GM12878 (cell line): Measurements from ENCODE around the gene CBLB. TPM values are rescaled to one million over a fixed set of nuclear protein-coding genes. Genes with fewer than 3 reads are reported as not detected.
A peak's percentile ranks its signal among the peaks of the same experiment; 100 is the strongest.

Experiments
- ATAC-seq: fragments of 200-7000 bp; cut with Tn5 transposase; 3 replicates; pipeline ENCODE4 v1.9.1; 2020; ENCODE audit warnings: mild to moderate bottlenecking, moderate library complexity
- BruUV-seq: library from RNA; stranded (reverse); fragments of 400-500 nt; replicated peaks from 2 replicates; lab custom pipeline; 2021; lab: Mats Ljungman, UMichigan
- CTCF ChIA-PET: fragments of 300-600 bp; sonication (Branson Sonifier 250); formaldehyde crosslinking; extraction: SDS; loops from one replicate; lab custom pipeline; 2021; ENCODE audit warnings: inconsistent platforms; lab: Yijun Ruan, JAX
- POLR2A ChIA-PET: fragments of 350-600 bp; formaldehyde crosslinking; extraction: SDS; loops from one replicate; lab custom pipeline; 2021; ENCODE audit warnings: inconsistent platforms; lab: Charles Lee
- RAD21 ChIA-PET: fragments of 300-600 bp; sonication (Branson Sonifier 250); formaldehyde crosslinking; loops from one replicate; lab custom pipeline; 2023; ENCODE audit warnings: antibody characterized with exemption; ENCODE audit not compliant: unreplicated experiment; lab: Charles Lee
- SMC1A ChIA-PET: fragments of 300-600 bp; sonication (Branson Sonifier 250); formaldehyde crosslinking; loops from one replicate; lab custom pipeline; 2023; ENCODE audit not compliant: unreplicated experiment, uncharacterized antibody; lab: Charles Lee
- DNase-seq: peaks from one replicate; pipeline ENCODE4 v3.0.0-alpha.2; 2011; ENCODE audit warnings: low read depth, low spot score
- FAIRE-seq: peaks from 3 replicates; lab custom pipeline; 2011; peaks lifted over from hg19 to GRCh38; lab: Jason Lieb, UNC
- H2AFZ ChIP-seq: 2 replicates; pipeline ENCODE4 v1.6.0; 2011; ENCODE audit warnings: low read depth, low read length, control low read depth; ENCODE audit not compliant: control insufficient read depth
- H3K27ac ChIP-seq: 2 replicates; pipeline ENCODE4 v1.5.1; 2011; ENCODE audit warnings: control low read depth; ENCODE audit not compliant: control insufficient read depth, insufficient read depth
- H3K27me3 ChIP-seq, 2 experiments: replicated peaks in 1 of 2; 2 replicates each; pipeline versions ENCODE4 v1.6.0 to v1.6.1; 2011; ENCODE audit warnings: low read length in 1 of 2; ENCODE audit not compliant: control insufficient read depth in 2 of 2, insufficient read depth in 2 of 2
- H3K36me3 ChIP-seq, 2 experiments: 2 replicates each; pipeline ENCODE4 v1.5.1; 2011; ENCODE audit warnings: low read length in 1 of 2; ENCODE audit not compliant: control insufficient read depth in 2 of 2, insufficient read depth in 2 of 2
- H3K4me1 ChIP-seq: 2 replicates; pipeline ENCODE4 v1.6.1; 2011; ENCODE audit warnings: mild to moderate bottlenecking, low read length, moderate library complexity, mixed read lengths; ENCODE audit not compliant: control insufficient read depth, insufficient read depth
- H3K4me2 ChIP-seq: 2 replicates; pipeline ENCODE4 v1.6.0; 2011; ENCODE audit warnings: control low read depth; ENCODE audit not compliant: control insufficient read depth, insufficient read depth
- H3K4me3 ChIP-seq: fragments of 200-600 bp; sonication (generic); 2 replicates; pipeline ENCODE4 v1.5.1; 2016
- H3K79me2 ChIP-seq: 2 replicates; pipeline ENCODE4 v1.6.0; 2011; ENCODE audit warnings: low read length; ENCODE audit not compliant: control insufficient read depth, insufficient read depth
- H3K9ac ChIP-seq: 2 replicates; pipeline ENCODE4 v1.8.0; 2011; ENCODE audit warnings: low read length, control low read depth, mixed read lengths; ENCODE audit not compliant: control insufficient read depth, insufficient read depth
- H3K9me3 ChIP-seq: replicated peaks from 3 replicates; pipeline ENCODE4 v1.5.1; 2011; ENCODE audit warnings: mild to moderate bottlenecking, low read length; ENCODE audit not compliant: control insufficient read depth, insufficient read depth
- H4K20me1 ChIP-seq: 2 replicates; pipeline ENCODE4 v1.6.0; 2011; ENCODE audit not compliant: control insufficient read depth, insufficient read depth
- ATF7 ChIP-seq: fragments of 450-650 bp; IDR thresholded peaks from 2 replicates; pipeline ENCODE4 v1.6.1; 2016; ENCODE audit warnings: low read depth, mild to moderate bottlenecking
- CBFB ChIP-seq: IDR thresholded peaks from 2 replicates; pipeline ENCODE4 v1.6.1; 2016; ENCODE audit warnings: antibody characterized with exemption, low read depth
- CBX3 ChIP-seq: fragments of 200-600 bp; sonication (generic); IDR thresholded peaks from 2 replicates; pipeline ENCODE4 v1.6.1; 2016; ENCODE audit warnings: low read depth, borderline replicate concordance
- FOXM1 ChIP-seq: IDR thresholded peaks from 2 replicates; pipeline ENCODE4 v1.6.1; 2012; ENCODE audit warnings: low read depth, mild to moderate bottlenecking, inconsistent platforms, low read length, moderate library complexity
- IKZF1 ChIP-seq: fragments of 450-650 bp; conservative IDR thresholded peaks from 2 replicates; pipeline ENCODE4 v1.6.1; 2017; ENCODE audit warnings: antibody characterized with exemption, mild to moderate bottlenecking
- IKZF2 ChIP-seq, 2 experiments: fragments of 450-650 bp; IDR thresholded peaks; 2 replicates each; pipeline ENCODE4 v1.6.1; 2017; ENCODE audit warnings: mild to moderate bottlenecking in 2 of 2, moderate library complexity in 2 of 2
- LARP7 ChIP-seq: fragments of 450-650 bp; IDR thresholded peaks from 2 replicates; pipeline ENCODE4 v1.6.1; 2017; ENCODE audit warnings: mild to moderate bottlenecking
- MEF2B ChIP-seq: fragments of 450-650 bp; IDR thresholded peaks from 2 replicates; pipeline ENCODE4 v1.6.1; 2018; ENCODE audit warnings: mild to moderate bottlenecking, moderate library complexity; ENCODE audit not compliant: partially characterized antibody, poor library complexity, severe bottlenecking
- NFIC ChIP-seq: IDR thresholded peaks from 2 replicates; pipeline ENCODE4 v1.6.1; 2012; ENCODE audit warnings: low read depth, mild to moderate bottlenecking, inconsistent platforms, low read length, moderate library complexity
- PML ChIP-seq: IDR thresholded peaks from 2 replicates; pipeline ENCODE4 v1.6.1; 2012; ENCODE audit warnings: low read length, inconsistent platforms
- RELA ChIP-seq: fragments of 450-650 bp; IDR thresholded peaks from 2 replicates; pipeline ENCODE4 v1.8.0; 2014; ENCODE audit warnings: borderline replicate concordance; ENCODE audit not compliant: partially characterized antibody
- RUNX3 ChIP-seq: IDR thresholded peaks from 2 replicates; pipeline ENCODE4 v1.6.1; 2012; ENCODE audit warnings: low read length, inconsistent platforms
- SREBF2 ChIP-seq: IDR thresholded peaks from 2 replicates; pipeline ENCODE4 v1.6.1; 2012; ENCODE audit warnings: mild to moderate bottlenecking, low read length
- SRF ChIP-seq, 2 experiments: IDR thresholded peaks; 2 replicates each; pipeline ENCODE4 v1.6.1; 2011; ENCODE audit warnings: low read depth in 2 of 2, low read length in 2 of 2, mild to moderate bottlenecking in 1 of 2, moderate library complexity in 1 of 2
- STAT1 ChIP-seq: fragments of 450-650 bp; conservative IDR thresholded peaks from 2 replicates; pipeline ENCODE4 v1.6.1; 2014; ENCODE audit warnings: antibody characterized with exemption, mild to moderate bottlenecking
- TBL1XR1 ChIP-seq: IDR thresholded peaks from 2 replicates; pipeline ENCODE4 v1.6.1; 2012; ENCODE audit warnings: low read depth, low read length, improper control_type of control experiment
- TCF7 ChIP-seq: IDR thresholded peaks from 2 replicates; pipeline ENCODE4 v1.6.1; 2014; ENCODE audit warnings: antibody characterized with exemption, borderline replicate concordance
- ZNF274 ChIP-seq: IDR thresholded peaks from one replicate; pipeline ENCODE4 v1.8.0; 2011; ENCODE audit not compliant: insufficient read length, insufficient read depth
- ZNF384 ChIP-seq: IDR thresholded peaks from 2 replicates; pipeline ENCODE4 v1.6.1; 2012; ENCODE audit warnings: low read depth, mild to moderate bottlenecking, low read length, improper control_type of control experiment, borderline replicate concordance
- WGBS: methylation state at CpG from one replicate; pipeline ENCODE4 v1.1.6; 2016; ENCODE audit warnings: low lambda C conversion rate; ENCODE audit not compliant: insufficient replicate concordance, insufficient coverage; ENCODE audit errors: missing lambda C conversion rate; 5-methylcytosine and 5-hydroxymethylcytosine counted together
- in situ Hi-C: fragments of 300-500 bp; cut with MboI; formaldehyde crosslinking; loops from 9 replicates; pipeline ENCODE4 v1.14.3; 2018; ENCODE audit warnings: mixed read lengths
- intact Hi-C: fragments of 100-400 bp; cut with micrococcal nuclease; formaldehyde crosslinking; loops from one replicate; pipeline ENCODE4 v1.14.2; 2022; ENCODE audit not compliant: unreplicated experiment
- polyA plus RNA-seq, 11 experiments: library from polyadenylated mRNA; depleted of rRNA in 4 of 11; unstranded in 6 of 11; stranded (reverse) in 5 of 11; fragments of >200 nt; fragmentation: Nextera tagmentation in 4 of 11; fragmentation: Illumina TruSeq in 1 of 11; extraction: Ambion mirVana in 4 of 11; extraction: Trizol in 1 of 11; gene quantifications; 1 replicate in 1 of 11; 2 replicates in 10 of 11; pipeline versions ENCODE4 v1.2.1 to v1.2.3, GENCODE V29; 2011 to 2016; ENCODE audit warnings: inconsistent platforms in 2 of 11, missing spikeins in 2 of 11, low read depth in 1 of 11
- total RNA-seq, 4 experiments: library from RNA; depleted of rRNA in 3 of 4; stranded (reverse); fragments of >200 nt in 3 of 4; fragmentation: Illumina TruSeq in 1 of 4; extraction: Trizol in 1 of 4; gene quantifications; 2 replicates each; pipeline versions ENCODE4 v1.2.1 to v1.2.3, GENCODE V29; 2013 to 2021
- TF ChIP-seq, protein P1 (sequence below): fragments of 450-650 bp; IDR thresholded peaks from 2 replicates; pipeline ENCODE4 v1.6.1; 2018; ENCODE audit warnings: borderline replicate concordance, mild to moderate bottlenecking; ENCODE audit not compliant: partially characterized antibody
- TF ChIP-seq, protein P2 (sequence below): fragments of 450-650 bp; IDR thresholded peaks from 2 replicates; pipeline ENCODE4 v1.6.1; 2016; ENCODE audit warnings: mild to moderate bottlenecking

Gene CBLB
- total and polyA plus RNA-seq, 10 of the 15 experiments (the other 5 are each of a cell fraction or from before 2014, with no cell fraction given): 17.2 to 107 (median 41.9) TPM

DNA sequence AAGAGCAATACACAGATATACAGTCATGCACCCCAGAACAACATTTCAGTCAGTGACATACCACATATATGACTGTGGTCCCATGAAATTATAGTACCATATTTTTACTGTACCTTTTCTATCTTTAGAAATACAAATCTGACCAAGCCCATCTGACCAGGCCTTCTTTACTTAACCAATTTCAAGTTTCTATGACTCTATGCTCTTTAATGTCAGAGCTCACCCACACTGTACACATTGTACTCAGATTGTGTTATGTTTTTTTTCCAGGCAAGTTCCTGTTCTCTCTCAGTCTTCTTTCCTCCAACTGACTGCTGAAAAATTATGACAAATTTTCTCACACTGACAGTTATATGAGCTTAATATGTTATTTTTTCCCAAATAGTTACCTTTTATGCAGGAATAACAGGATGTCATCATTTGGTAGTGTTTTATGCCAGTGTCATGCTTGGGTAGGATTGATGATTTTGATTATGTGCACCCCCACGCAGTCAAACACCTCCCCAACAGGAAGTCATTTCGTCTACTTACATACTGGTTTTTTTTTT, 8.0 kb upstream of the CBLB start:
- ChIA-PET RAD21 (interaction anchor here (0.5 to 1.5 kb wide), 4 partner anchors 40 to 379 kb away, joined by 3 to 11 read pairs (median 3); no protein-coding TSS in a partner anchor), POLR2A (no interaction called here), SMC1A (no interaction called here), CTCF (interaction anchor here (0.6 kb wide), 1 partner anchor 190 kb away, joined by 5 read pairs; no protein-coding TSS in a partner anchor)
- in situ Hi-C loops: no loop called here
- Histone ChIP-seq H3K9me3 (no peaks in the 10 kb centered on the region), H3K79me2 (no peaks in the 10 kb centered on the region), H4K20me1 (no peaks in the 10 kb centered on the region), H3K4me2 (peak overlapping the region; percentile 50; the same call in 1 of the 2 replicates), H3K4me3 (no peak overlapping the region), H3K4me1 (peaks cover 4% of the 10 kb centered on the region), H3K36me3 (no peaks in the 10 kb centered on the region), H3K27me3 (no peaks in the 10 kb centered on the region), H2AFZ (peak overlapping the region; percentile 56), H3K9ac (no peak overlapping the region), H3K27ac (no peak overlapping the region)
- FAIRE-seq (no peak), DNase-seq (no peak), ATAC-seq (peak; percentile 89)
- BruUV-seq: no TSS peak
- intact Hi-C loops: no loop called here
- WGBS: 0% methylated on average over 2 of the region's 2 CpGs
- TF ChIP-seq ZNF274: no peak
- peak; percentile 53; the same call in 1 of the 2 replicates for TF ChIP-seq PML
- TF ChIP-seq ATF7: no peak
- TF ChIP-seq NFIC: peak; percentile 48; the same call in 1 of the 2 replicates
- TF ChIP-seq TBL1XR1: no peak
- peak; percentile 33; the same call in 1 of the 2 replicates for TF ChIP-seq RUNX3
- TF ChIP-seq FOXM1: 0 out of 2 replicates have a peak, but pooled peaks have one; percentile 15
- no peak for TF ChIP-seq STAT1
- peak; percentile 34; the same call in 1 of the 2 replicates for TF ChIP-seq ZNF384
- peak; percentile 30; the same call in 1 of the 2 replicates for TF ChIP-seq TCF7
- 0 out of 2 replicates have a peak, but pooled peaks have one; percentile 19 for TF ChIP-seq IKZF1
- no peak for TF ChIP-seq SREBF2
- no peak for TF ChIP-seq CBX3
- peak; percentile 33 for TF ChIP-seq MEF2B
- TF ChIP-seq, protein P1, sequence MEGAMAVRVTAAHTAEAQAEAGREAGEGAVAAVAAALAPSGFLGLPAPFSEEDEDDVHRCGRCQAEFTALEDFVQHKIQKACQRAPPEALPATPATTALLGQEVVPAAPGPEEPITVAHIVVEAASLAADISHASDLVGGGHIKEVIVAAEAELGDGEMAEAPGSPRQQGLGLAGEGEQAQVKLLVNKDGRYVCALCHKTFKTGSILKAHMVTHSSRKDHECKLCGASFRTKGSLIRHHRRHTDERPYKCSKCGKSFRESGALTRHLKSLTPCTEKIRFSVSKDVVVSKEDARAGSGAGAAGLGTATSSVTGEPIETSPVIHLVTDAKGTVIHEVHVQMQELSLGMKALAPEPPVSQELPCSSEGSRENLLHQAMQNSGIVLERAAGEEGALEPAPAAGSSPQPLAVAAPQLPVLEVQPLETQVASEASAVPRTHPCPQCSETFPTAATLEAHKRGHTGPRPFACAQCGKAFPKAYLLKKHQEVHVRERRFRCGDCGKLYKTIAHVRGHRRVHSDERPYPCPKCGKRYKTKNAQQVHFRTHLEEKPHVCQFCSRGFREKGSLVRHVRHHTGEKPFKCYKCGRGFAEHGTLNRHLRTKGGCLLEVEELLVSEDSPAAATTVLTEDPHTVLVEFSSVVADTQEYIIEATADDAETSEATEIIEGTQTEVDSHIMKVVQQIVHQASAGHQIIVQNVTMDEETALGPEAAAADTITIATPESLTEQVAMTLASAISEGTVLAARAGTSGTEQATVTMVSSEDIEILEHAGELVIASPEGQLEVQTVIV: no peak
- TF ChIP-seq RELA: no peak
- no peak for TF ChIP-seq CBFB
- no peak for TF ChIP-seq SRF (IDR thresholded peaks at IDR 0.05; ENCODE audit: low read depth in 2 of 2, low read length in 2 of 2)
- no peak for TF ChIP-seq LARP7
- 0 out of 4 replicates have a peak, but pooled peaks of 1 of the 2 experiments have one; percentile 7 for TF ChIP-seq IKZF2 (IDR thresholded peaks at IDR 0.05)
- TF ChIP-seq, protein P2, sequence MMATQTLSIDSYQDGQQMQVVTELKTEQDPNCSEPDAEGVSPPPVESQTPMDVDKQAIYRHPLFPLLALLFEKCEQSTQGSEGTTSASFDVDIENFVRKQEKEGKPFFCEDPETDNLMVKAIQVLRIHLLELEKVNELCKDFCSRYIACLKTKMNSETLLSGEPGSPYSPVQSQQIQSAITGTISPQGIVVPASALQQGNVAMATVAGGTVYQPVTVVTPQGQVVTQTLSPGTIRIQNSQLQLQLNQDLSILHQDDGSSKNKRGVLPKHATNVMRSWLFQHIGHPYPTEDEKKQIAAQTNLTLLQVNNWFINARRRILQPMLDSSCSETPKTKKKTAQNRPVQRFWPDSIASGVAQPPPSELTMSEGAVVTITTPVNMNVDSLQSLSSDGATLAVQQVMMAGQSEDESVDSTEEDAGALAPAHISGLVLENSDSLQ: 0 out of 2 replicates have a peak, but pooled peaks have one; percentile 14
